Activated CD4-positive, alpha-beta T cell treated with anti-CD3 and anti-CD28 coated beads, Interleukin-2, amount 10 ng/mL, durations not matched to agents 24 days and 14 days (primary cell): ENCODE results near the gene LIF. TPM values are rescaled to one million over a fixed set of nuclear protein-coding genes. Genes with fewer than 3 reads are reported as not detected.
A peak's percentile ranks its signal among the peaks of the same experiment; 100 is the strongest.
"Not testable (repeated sequence)": the region's sequence is repeated elsewhere in the genome, so short reads cannot be mapped to it uniquely, and the experiment has no call there.

Source experiments
- DNase-seq: peaks from one replicate; pipeline ENCODE4 v3.0.0; 2022
- H3K27ac Mint-ChIP-seq: one replicate; pipeline ENCODE4 v1.8.0; 2022; ENCODE audit warnings: mild to moderate bottlenecking, mixed read lengths
- H3K27me3 Mint-ChIP-seq: one replicate; pipeline ENCODE4 v1.8.0; 2022; ENCODE audit warnings: mixed read lengths
- H3K36me3 Mint-ChIP-seq: one replicate; pipeline ENCODE4 v1.8.0; 2022; ENCODE audit warnings: low read depth, mild to moderate bottlenecking, mixed read lengths
- H3K4me1 Mint-ChIP-seq: one replicate; pipeline ENCODE4 v1.8.0; 2021; ENCODE audit warnings: mixed read lengths
- H3K4me3 Mint-ChIP-seq: one replicate; pipeline ENCODE4 v1.8.0; 2022; ENCODE audit warnings: mild to moderate bottlenecking, moderate library complexity, mixed read lengths
- H3K9me3 Mint-ChIP-seq: one replicate; pipeline ENCODE4 v1.8.0; 2021; ENCODE audit warnings: mixed read lengths
- intact Hi-C: fragments of 100-400 bp; cut with micrococcal nuclease; formaldehyde crosslinking; loops from one replicate; pipeline ENCODE4 v1.15.1; 2023
- total RNA-seq: library from RNA; stranded (reverse); gene quantifications from 2 replicates; pipeline ENCODE4 v1.2.3, GENCODE V29; 2022

LIF gene
- total RNA-seq, 1 donor from 2014 or later: 509 TPM

DNA sequence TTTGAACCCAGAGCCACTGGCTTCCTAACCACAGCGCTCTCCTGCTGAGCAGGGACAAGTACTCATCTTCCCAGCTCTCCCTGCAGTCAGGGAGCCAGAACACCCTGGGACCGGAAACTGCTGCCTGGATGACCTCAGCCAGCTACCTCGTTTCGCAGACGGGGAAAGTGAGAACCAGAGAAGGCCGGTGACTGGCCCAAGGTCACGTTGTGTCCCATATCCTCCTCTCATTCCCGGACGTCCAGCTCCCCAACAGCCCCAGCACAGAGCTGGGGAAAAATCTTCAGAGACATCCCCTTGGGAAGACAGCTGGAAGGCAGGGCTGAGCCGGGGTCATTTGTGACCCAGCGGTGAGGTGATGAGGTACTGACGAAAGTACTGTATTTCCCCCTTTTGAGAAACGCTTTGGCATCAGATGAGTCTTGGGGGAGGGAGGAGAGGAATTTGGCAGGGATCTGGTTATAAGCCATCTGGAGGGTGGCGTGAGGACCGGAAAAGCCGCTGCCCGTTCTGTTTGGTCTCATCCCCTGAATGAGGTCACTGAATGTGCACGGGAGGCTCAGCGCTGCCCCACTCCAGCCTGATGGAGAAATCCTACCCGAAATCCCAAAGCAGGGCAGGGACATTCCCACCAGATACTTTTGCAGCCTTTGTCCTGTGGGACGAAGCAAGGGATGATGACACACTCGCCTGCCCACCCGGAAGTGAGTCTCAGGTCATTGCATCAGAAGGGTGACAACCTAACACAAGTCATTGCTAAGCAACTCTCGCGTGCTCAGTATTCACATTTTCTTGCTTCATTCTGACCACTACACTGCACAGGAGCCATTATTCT lies 41.1 kb downstream of the LIF start:
- DNase-seq: no peak
- Mint-ChIP-seq H3K36me3 (no peaks in the 10 kb centered on the region), H3K27me3 (no peaks in the 10 kb centered on the region), H3K4me3 (no peak overlapping the region), H3K4me1 (peaks cover 20% of the 10 kb centered on the region), H3K27ac (no peak overlapping the region), H3K9me3 (peaks cover 7% of the 10 kb centered on the region)
- intact Hi-C loops: no loop called here

- intact Hi-C loops: no loop called here
- H3K4me3 Mint-ChIP-seq: no peak overlapping the region
- H3K4me1 Mint-ChIP-seq: peaks cover 18% of the 10 kb centered on the region
- H3K9me3 Mint-ChIP-seq: peaks cover 7% of the 10 kb centered on the region
- H3K27ac Mint-ChIP-seq: no peak overlapping the region
- H3K36me3 Mint-ChIP-seq: no peaks in the 10 kb centered on the region
- no peaks in the 10 kb centered on the region for H3K27me3 Mint-ChIP-seq
- DNase-seq: no peak
Observed at GRCh38 chr22:30204742-30205111, 41.8 kb downstream of the LIF start.

- no peaks in the 10 kb centered on the region for H3K36me3 Mint-ChIP-seq
- H3K4me1 Mint-ChIP-seq: peaks cover 20% of the 10 kb centered on the region
- H3K27me3 Mint-ChIP-seq: no peaks in the 10 kb centered on the region
- DNase-seq: no peak
- H3K4me3 Mint-ChIP-seq: no peak overlapping the region
- peaks cover 7% of the 10 kb centered on the region for H3K9me3 Mint-ChIP-seq
- intact Hi-C loops: no loop called here
- H3K27ac Mint-ChIP-seq: no peak overlapping the region
Observed at GRCh38 chr22:30204015-30204741, 42.4 kb downstream of the LIF start.

DNA sequence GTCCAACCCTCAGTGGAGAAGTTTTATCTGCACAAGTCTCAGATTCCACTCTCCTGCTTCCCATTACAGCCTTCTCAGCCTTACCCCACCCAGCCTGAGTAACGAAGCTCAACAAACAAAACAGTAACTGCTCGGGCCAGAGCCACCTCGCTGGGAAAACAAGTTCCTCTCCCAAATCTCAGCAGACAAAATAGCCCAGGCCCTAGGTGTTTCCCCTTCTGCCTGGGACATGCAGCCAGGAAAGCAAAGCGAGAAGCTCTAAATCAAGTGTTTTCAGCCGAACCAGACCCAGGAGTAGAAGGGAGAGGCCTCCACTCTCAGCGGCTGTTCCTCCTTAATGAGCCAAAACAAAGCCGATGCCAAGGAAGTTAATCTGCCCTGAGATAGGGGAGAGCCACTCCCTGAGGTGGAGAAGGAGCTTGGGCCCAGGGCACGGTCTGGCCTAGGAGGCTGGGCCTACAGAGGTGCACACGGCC lies 44.0 kb downstream of the LIF start:
- Mint-ChIP-seq H3K4me3 (no peak overlapping the region), H3K27me3 (no peaks in the 10 kb centered on the region), H3K9me3 (peaks cover 7% of the 10 kb centered on the region), H3K4me1 (peaks cover 29% of the 10 kb centered on the region), H3K27ac (no peak overlapping the region), H3K36me3 (no peaks in the 10 kb centered on the region)
- no peak for DNase-seq
- intact Hi-C loops: no loop called here

DNA sequence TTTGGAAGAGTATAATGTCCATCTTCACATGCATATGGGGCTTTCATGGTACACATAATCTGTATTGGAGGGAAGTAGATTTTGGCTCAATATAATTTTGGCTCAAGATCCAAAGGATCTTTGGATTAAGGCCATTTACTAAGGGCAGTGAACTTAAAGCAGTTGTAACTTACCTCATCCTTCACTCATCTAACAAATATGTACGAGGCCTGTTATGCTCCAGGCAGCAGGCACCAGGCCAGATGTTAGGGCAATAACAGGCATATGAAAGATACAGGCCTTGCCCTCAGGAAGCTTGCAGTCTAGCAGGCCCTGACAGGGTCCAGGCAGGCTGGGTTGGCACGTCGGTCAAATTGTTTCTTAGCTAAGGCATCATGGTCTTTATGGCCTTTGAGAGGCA lies 44.6 kb downstream of the LIF start:
- H3K27ac Mint-ChIP-seq: peak overlapping the region; percentile 20
- no peak overlapping the region for H3K4me3 Mint-ChIP-seq
- H3K4me1 Mint-ChIP-seq: peaks cover 32% of the 10 kb centered on the region
- peaks cover 7% of the 10 kb centered on the region for H3K9me3 Mint-ChIP-seq
- intact Hi-C loops: no loop called here
- no peak for DNase-seq
- H3K27me3 Mint-ChIP-seq: no peaks in the 10 kb centered on the region
- H3K36me3 Mint-ChIP-seq: no peaks in the 10 kb centered on the region

- DNase-seq, H3K9me3 Mint-ChIP-seq, H3K36me3 Mint-ChIP-seq, H3K4me3 Mint-ChIP-seq, H3K27ac Mint-ChIP-seq, H3K27me3 Mint-ChIP-seq, intact Hi-C loops: not testable (repeated sequence)
- H3K4me1 Mint-ChIP-seq: peaks cover 37% of the 10 kb centered on the region
Observed at GRCh38 chr22:30200905-30201304, 45.7 kb downstream of the LIF start.

DNA sequence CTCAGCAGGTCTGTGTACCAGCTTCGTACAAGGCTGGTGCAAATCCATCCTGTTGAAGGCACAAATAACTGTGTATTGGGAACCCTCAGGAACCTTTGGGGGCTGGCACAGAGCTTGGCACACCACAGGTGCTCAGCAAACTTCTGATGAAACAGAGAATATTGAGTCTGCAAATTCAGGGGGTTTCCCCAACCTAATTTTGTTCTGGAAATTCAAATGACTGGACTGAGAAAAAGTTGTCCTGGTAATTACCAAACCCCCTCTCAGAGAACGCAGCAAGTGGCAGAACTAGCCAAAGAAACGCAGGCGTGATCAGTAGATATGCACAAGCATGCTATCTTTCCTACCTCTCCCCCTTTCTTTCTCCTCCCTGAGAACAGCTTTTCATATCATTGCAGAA lies 47.6 kb downstream of the LIF start:
- Mint-ChIP-seq H3K36me3 (peaks cover 8% of the 10 kb centered on the region), H3K4me3 (no peak overlapping the region), H3K9me3 (peaks cover 20% of the 10 kb centered on the region), H3K27me3 (no peaks in the 10 kb centered on the region), H3K27ac (peak overlapping the region; percentile 68), H3K4me1 (peaks cover 49% of the 10 kb centered on the region)
- intact Hi-C loops: loop anchor here (5.0 to 10.0 kb wide), 3 partner anchors 42 to 226 kb away; partner anchors contain the start of genes LIF and MTFP1
- DNase-seq: no peak

DNA sequence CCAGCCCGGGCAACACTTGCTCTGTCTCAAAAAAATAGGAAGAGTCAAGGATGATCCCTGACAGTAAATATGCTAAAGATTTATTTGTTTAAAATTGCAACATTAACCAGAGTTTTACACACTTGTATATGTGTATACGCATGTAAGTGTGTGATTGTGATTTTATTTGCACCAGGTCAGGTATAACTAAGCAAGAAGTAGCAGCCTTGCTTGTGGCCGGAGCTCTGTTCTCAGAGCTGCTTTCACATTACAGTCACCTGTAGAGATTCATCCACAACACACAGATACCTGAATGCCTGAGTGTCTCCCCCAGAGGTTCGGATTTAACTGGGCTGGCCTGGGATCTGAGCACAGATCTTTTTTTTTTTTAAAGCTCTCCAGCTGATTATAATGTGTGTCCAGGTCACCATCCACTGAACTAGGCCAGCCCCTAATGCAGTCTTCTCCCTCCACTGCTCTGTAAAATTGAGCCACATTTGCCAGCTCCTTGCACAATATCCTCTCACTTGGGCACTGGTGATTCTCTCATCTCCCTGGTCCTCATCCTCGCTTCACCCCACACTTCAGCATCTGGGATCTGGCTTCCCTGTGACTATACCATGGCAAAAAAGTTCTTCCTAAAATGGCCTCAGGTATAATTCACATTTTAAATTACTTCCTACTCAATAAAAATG lies 48.3 kb downstream of the LIF start:
- intact Hi-C loops: loop anchor here (5.0 to 10.0 kb wide), 3 partner anchors 41 to 227 kb away; partner anchors contain the start of genes LIF and MTFP1
- H3K9me3 Mint-ChIP-seq: peaks cover 22% of the 10 kb centered on the region
- no peak overlapping the region for H3K4me3 Mint-ChIP-seq
- H3K36me3 Mint-ChIP-seq: peaks cover 10% of the 10 kb centered on the region
- H3K27me3 Mint-ChIP-seq: no peaks in the 10 kb centered on the region
- H3K4me1 Mint-ChIP-seq: peaks cover 53% of the 10 kb centered on the region
- peak overlapping the region; percentile 68 for H3K27ac Mint-ChIP-seq
- no peak for DNase-seq

DNA sequence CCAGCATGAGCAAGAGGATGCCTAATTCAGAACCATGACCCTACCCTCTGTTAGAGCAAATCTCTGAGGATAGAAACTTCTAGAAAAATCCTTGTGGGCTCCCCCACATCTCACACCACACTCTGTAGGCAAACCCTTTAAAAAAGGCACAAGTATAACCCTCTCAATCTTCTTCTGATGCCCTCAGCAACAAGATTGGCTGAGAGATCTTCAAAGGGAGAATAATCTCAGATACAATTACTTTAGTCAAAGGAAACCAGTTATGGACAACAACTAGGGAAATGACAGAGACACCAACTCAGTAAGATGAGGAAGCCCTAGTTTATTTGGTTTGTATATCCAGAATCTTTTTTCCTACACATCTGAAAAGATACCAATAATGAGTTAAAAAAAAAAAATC lies 49.2 kb downstream of the LIF start:
- Mint-ChIP-seq H3K36me3 (peaks cover 11% of the 10 kb centered on the region), H3K4me1 (peaks cover 59% of the 10 kb centered on the region), H3K4me3 (peak overlapping the region; percentile 73), H3K27ac (peak overlapping the region; percentile 96), H3K27me3 (no peaks in the 10 kb centered on the region), H3K9me3 (peaks cover 22% of the 10 kb centered on the region)
- intact Hi-C loops: loop anchor here (2.0 to 10.0 kb wide), 5 partner anchors 15 to 227 kb away; partner anchors contain the start of genes LIF and MTFP1
- DNase-seq: no peak

DNA sequence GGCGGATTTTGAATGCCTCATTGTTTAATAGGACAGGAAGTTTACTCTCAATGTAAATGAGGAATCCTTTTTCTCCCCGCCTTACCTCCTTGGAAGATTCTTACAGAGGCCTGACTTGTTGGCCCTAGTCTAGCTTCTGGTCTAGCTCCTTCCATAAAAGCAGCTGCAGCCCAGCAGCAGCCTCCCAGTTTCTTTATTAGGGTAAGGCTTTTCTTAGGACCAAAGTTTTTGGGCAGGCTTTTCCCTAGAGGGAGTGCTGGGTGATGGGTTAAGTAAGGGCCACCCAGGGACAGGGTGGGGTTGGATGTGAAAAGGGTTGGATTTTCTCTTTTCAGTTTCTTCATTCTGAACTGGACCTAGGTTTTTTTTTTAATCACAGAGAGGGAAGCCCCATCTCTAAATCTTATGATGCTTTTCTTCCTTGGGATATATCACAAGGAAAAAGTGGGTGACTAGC lies 49.7 kb downstream of the LIF start:
- no peak for DNase-seq
- H3K9me3 Mint-ChIP-seq: peaks cover 23% of the 10 kb centered on the region
- peaks cover 64% of the 10 kb centered on the region for H3K4me1 Mint-ChIP-seq
- H3K36me3 Mint-ChIP-seq: peaks cover 15% of the 10 kb centered on the region
- H3K4me3 Mint-ChIP-seq: peak overlapping the region; percentile 73
- peak overlapping the region; percentile 96 for H3K27ac Mint-ChIP-seq
- intact Hi-C loops: loop anchor here (1.0 to 10.0 kb wide), 8 partner anchors 13 to 228 kb away; partner anchors contain the start of genes LIF and MTFP1
- no peaks in the 10 kb centered on the region for H3K27me3 Mint-ChIP-seq

DNA sequence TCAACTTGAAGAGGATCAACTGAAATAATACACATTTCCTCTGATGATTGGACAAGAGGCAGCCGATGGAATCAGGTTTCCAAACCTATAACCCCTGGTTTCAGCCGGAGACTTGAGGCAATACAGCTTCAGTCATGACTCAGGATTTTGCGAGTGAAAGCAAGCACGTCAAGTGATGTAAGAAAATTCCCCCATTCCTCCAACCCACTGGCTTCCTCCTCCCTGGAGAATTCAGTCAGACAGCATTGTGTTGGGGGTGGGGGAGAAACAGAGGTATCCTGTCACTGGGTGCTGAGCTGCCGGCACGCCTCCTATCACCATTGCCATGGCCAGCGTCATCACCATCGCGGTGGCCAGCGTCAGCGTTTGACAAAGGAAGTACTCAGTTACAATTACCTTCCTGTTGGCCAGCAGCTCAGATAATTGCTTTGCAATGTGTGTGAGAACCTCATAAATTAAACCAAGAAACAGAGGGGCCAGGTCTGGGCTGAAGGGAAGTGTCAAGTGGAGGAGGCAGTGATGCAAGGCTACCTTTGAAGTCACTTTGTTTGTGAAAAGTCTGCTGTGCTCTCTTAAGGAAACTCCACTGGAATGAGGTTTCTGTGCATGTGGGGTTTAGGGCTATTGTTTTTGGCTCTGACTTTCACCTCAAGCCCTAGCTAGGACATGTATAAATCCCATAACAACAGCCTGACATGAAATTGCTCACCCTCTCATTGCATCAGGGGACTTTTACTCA lies 50.2 kb downstream of the LIF start:
- intact Hi-C loops: loop anchor here (1.0 to 10.0 kb wide), 8 partner anchors 12 to 228 kb away; partner anchors contain the start of genes LIF and MTFP1
- Mint-ChIP-seq H3K36me3 (peaks cover 15% of the 10 kb centered on the region), H3K9me3 (peaks cover 19% of the 10 kb centered on the region), H3K27me3 (no peaks in the 10 kb centered on the region), H3K4me3 (peak overlapping the region; percentile 73), H3K4me1 (peaks cover 70% of the 10 kb centered on the region), H3K27ac (peak overlapping the region; percentile 96)
- DNase-seq: peak; percentile 83

DNA sequence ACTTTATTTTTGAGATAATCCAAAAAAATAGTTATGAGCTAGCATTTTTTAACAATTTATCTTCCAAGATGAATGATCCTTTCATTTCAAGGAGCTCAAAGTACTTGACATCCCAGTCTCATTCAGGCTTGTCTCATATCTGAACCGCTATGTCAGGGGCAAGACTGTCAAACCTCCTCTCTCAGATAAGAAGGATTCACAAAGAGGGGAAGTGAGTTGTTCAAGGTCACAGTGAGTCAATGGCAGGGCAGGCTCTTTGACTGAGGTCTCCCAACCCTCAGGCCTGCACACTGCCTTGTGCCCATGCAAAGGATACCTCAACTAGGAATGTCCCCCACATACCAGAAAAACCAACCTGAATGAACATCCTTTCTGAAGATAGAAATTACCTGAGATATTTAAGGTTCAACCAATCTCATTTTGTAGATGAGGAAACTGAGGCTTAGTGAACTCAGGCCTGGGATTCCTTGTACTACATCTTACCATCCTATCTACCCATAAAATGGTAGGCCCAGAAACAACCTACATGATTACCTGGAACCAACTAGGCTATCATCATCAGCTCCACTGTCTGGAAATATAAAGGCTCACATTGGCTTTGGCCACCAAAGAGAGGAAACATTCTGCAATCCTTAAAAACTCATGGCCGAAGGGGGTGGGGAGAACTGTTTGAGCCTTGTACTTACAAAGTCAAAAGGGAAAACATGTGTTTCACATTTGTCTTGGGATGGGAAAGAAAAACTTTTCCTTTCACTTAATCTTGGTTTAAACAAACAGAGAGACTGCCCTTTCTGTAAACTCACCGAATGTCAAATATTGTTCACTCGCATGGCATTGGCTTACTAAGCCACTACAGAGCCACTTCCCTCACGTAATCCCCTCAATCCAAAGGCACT lies 51.1 kb downstream of the LIF start:
- peaks cover 78% of the 10 kb centered on the region for H3K4me1 Mint-ChIP-seq
- peaks cover 15% of the 10 kb centered on the region for H3K36me3 Mint-ChIP-seq
- H3K4me3 Mint-ChIP-seq: peak overlapping the region; percentile 73
- intact Hi-C loops: loop anchor here (1.0 to 10.0 kb wide), 8 partner anchors 11 to 229 kb away; partner anchors contain the start of genes LIF and MTFP1
- peaks cover 19% of the 10 kb centered on the region for H3K9me3 Mint-ChIP-seq
- H3K27me3 Mint-ChIP-seq: no peaks in the 10 kb centered on the region
- no peak for DNase-seq
- H3K27ac Mint-ChIP-seq: peak overlapping the region; percentile 96
